T-helper 9 cell (primary cell): ENCODE measurements around the gene TRIM33.

Experiments
- DNase-seq: peaks from one replicate; pipeline ENCODE4 v3.0.0-alpha.2; 2020
- total RNA-seq, 2 donors: gene quantifications; one replicate each; lab custom pipeline; 2026; lab: John Stamatoyannopoulos, UW

The TRIM33 gene
- 112 to 145 reads per million in 2 donors for total RNA-seq

DNA sequence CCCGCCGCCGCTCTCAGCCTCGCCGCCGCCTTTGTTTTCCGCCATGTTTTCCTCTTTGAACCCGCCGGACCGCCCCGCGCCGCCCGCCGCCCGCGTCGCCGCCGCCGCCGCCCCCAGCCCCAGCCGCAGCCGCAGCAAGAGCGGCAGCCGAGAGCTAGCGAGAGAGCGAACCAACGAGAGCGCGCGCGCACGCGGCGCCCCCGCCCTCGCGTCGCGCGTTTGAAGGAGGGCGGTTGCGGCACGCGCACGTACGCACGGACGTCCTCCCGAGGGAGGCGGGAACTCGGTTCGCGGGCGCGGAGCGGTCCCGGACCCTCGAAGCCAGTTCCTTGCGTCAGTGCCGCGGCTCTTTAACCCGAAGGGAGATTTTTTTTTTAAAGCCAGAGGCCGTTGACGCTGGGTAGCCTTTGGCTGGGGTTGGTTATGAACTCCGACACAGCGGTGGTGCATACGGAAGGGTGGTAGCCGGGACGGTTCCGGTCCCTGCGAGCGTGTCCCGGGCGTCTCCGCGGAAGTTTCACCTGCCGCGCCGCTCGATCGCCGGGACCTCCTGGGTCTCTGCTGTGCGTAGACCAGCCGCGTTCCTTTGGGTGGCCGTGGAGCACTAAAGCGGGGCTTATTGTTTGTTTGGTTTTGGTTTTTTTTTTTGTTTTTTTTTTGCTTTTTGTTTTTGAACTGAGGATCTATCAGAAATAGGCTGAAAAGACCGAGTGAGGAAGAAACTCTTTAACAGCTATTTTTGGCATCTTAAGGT is at the start of gene TRIM33:
TSS of gene TRIM33 (minus strand) at position 172 of the 754 bp plus-strand sequence. CDS start at position 45, 127 bp downstream.
- peak; percentile 79 for DNase-seq

- DNase-seq, result no peak
These were observed 48.4 kb upstream of the TRIM33 start for GRCh38 chr1:114559356-114559755.

DNA sequence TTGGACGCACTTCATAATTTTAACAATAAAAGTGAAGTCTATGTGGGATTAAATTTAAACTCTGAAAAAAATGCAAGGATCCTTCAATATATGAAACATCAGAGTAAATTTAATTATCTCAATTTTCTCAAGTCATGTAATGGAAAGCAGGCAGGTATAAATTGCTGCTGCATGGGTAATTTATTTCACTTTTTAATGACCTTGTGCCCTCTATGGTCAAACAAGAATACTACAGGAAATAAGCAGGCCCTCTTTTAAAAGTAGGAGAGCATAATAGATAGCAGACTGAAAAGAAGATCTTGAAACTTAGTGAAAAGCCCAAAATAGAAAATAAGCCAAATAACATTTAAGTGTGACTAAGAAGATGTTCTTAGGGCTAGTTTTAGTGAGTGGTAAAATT is 47.5 kb upstream of the TRIM33 start:
- DNase-seq, result no peak

GRCh38 chr1:114554577-114554976 is 43.6 kb upstream of the TRIM33 start:
- DNase-seq, result no peak

- no peak for DNase-seq
These were observed 41.2 kb upstream of the TRIM33 start for GRCh38 chr1:114552106-114552639.

DNA sequence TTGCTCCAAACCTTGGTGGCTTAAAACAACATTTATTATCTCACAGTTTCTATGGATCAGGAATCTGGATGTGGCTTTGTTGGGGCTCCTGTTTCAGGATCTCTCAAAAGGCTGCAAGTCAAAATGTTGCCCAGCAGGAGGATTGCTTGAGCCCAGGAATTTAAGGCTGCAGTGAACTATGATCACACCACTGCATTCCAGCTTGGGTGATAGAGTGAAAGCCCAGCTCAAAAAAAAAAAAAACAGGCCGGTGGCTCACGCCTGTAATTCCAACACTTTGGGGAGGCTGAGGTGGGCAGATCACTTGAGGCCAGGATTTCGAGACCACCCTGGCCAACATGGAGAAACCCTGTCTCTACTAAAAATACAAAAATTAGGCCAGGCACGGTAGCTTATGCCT is 40.4 kb upstream of the TRIM33 start:
- no peak for DNase-seq

DNA sequence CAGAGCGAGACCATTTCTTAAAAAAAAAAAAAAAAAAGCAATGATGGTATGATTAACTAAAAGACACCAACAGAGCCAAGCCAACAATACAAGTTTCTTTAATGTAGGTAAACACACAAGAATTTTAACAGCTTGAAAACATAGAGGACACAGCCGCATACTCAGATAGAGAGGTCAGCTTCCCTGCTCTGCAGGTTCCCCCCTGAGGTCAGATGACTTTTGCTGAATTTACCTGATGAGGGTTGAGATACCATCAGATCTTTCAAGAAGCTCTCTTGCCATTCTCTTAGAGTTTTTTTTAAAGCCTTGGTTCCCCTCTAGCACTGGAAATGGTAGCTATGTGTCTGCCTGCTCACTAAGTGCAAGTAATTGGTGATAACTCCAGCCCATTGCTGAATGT is 39.3 kb upstream of the TRIM33 start:
- no peak for DNase-seq

- DNase-seq, result no peak
These were observed 38.1 kb upstream of the TRIM33 start for GRCh38 chr1:114549137-114549536.

- no peak for DNase-seq
These were observed 36.1 kb upstream of the TRIM33 start for GRCh38 chr1:114547076-114547475.

DNA sequence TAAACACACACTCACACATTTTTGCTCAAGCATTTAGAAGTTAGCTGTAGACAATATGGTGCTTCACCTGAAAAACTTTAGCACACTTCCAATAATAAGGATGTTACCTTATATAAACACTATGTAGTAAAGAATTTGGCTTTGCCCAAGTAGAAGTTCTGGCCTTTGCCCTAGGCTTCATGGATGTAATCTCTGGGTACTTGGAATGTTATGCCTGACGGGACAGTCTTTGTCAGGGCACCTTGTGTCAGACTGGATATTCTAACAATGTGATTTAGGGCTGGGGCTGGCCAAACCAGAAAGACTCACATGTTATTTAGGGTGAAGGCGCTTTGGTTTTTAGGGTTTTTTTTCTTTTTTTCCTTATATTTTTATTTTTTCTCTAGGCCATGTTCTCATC is 34.8 kb upstream of the TRIM33 start:
- no peak for DNase-seq

DNA sequence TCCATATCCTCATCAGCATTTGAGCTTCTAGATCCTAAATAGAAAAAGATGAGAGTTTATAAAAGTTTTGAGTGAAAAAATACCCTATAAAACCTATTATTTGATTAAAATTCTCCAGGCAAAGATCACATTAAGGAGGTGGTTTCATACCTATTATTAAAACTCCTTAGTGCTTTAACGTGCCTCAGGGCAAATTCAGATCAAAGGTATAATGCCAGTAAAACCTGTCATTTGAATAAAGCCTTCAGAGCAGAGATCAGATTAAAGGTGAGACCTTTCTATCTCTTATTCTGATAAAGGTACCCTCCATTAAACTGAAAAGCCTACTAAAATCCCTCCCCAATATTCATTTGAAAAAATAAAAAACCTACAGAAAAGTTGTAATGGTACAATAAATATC is 34.3 kb upstream of the TRIM33 start:
- no peak for DNase-seq

- no peak for DNase-seq
These were observed 29.8 kb upstream of the TRIM33 start for GRCh38 chr1:114540821-114541220.

DNA sequence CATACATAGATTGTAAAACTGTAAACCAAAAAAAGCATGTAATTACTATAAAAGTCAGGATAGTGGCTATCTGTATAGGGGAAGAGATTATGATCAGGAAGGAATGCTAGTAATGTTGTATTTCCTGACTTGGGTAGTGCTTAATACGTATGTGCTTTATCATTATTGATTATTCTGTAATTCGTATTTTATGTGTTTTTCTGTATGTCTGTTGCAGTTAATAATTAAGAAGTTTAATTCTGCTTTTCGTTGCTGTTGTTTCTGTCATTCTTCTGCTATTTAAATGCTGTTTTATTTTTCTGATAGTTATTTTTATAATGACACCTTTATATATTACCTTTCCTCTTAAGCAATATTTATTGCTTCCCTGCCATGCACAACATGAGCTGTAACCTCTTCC is 29.3 kb upstream of the TRIM33 start:
- DNase-seq, result no peak

GRCh38 chr1:114536043-114536442 is 25.0 kb upstream of the TRIM33 start:
- no peak for DNase-seq

- DNase-seq, result no peak
These were observed 24.4 kb upstream of the TRIM33 start for GRCh38 chr1:114535401-114535800.

DNA sequence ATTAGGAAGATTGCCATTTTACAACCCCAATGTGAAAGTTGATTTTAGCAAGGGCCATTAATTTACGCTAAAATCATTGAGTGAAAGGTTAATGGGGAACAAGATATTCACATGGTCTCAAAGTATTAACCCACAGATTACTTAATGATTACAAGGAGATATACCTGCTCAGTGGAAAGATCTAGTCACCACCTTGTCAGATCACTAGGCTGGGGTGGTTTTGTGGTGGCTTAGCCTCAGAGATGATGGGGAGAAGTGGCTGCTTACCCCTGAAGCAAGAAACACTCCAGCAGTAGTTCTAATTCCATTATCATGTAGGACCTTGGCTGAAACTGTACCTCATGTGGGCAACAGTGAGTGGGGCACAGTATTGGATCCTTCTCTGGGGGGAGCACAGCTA is 20.1 kb upstream of the TRIM33 start:
- no peak for DNase-seq

DNA sequence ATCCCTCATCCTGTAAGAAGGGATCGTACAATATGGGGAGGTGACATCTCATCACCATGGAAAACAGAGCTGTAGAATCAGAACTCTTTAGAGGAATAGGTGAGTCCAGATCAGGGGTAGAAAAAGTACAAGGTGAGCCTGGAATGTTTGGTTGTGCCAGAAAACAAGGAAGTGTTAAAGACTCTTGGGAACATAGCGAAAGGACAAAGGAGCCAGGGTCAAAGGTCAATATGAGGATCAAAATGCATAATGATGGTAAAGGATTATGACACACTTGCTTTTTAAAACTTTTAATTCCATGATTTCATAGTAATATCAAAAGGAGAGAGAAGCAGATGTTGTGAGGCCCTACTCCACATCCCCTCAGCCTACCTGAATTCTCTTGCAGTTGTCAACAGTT is 19.2 kb upstream of the TRIM33 start:
- no peak for DNase-seq

GRCh38 chr1:114524944-114525343 is 13.9 kb upstream of the TRIM33 start:
- no peak for DNase-seq

- no peak for DNase-seq
These were observed 11.2 kb upstream of the TRIM33 start for GRCh38 chr1:114522264-114522575.

- no peak for DNase-seq
These were observed 10.6 kb upstream of the TRIM33 start for GRCh38 chr1:114521396-114522263.

DNA sequence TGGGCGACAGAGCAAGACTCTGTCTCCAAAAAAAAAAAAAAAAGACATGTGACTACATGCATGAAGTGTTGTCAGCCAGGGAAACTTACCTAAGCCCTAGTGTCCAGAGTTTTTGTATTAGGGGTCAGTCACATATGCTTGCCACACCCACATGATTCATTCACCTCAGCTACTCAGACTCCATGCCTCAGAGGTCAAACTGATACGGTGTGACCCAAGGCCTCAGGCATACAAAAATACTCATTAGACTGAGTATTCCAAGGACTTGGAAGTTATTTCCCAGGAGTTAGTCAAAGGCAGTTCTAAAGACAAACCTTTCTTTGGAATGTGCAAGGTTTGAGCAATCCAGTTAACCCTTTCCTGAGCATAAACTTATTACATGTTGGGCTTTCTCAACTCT is 6.3 kb upstream of the TRIM33 start:
- DNase-seq, result no peak

GRCh38 chr1:114512595-114513280 is 1.7 kb upstream of the TRIM33 start:
- no peak for DNase-seq

GRCh38 chr1:114510274-114511031 is 550 bp downstream of the TRIM33 start:
- DNase-seq, result peak; percentile 16
